CD14-positive monocyte (primary cell): ENCODE data around the gene STAT3. TPM values are rescaled to one million over a fixed set of nuclear protein-coding genes. Genes with fewer than 3 reads are reported as not detected.

ENCODE experiments used
- DNase-seq, 3 donors: peaks; one replicate each; pipeline ENCODE4 v3.0.0-alpha.2; 2011 to 2022
- H2AFZ ChIP-seq: 2 replicates; pipeline ENCODE4 v1.6.0; 2012; ENCODE audit warnings: mild to moderate bottlenecking, low read depth, low read length, inconsistent platforms; ENCODE audit not compliant: insufficient read depth, poor library complexity, severe bottlenecking
- H3K27ac ChIP-seq, 2 donors: 1 replicate in 1 of 2; 2 replicates in 1 of 2; pipeline ENCODE4 v1.5.1; 2012 to 2013; ENCODE audit warnings: low read length in 2 of 2, control low read depth in 1 of 2, inconsistent platforms in 1 of 2, low read depth in 1 of 2, mild to moderate bottlenecking in 1 of 2
- H3K27me3 ChIP-seq, 2 donors: one replicate each; pipeline versions ENCODE4 v1.6.0 to v1.6.1; 2011 to 2013; ENCODE audit warnings: low read length in 2 of 2; ENCODE audit not compliant: control insufficient read depth in 2 of 2, insufficient read depth in 2 of 2
- H3K36me3 ChIP-seq, 2 donors: replicated peaks in 1 of 2; 1 replicate in 1 of 2; 2 replicates in 1 of 2; pipeline versions ENCODE4 v1.5.1 to v1.6.1; 2012 to 2013; ENCODE audit warnings: low read length in 2 of 2, control low read depth in 1 of 2, inconsistent platforms in 1 of 2, mild to moderate bottlenecking in 1 of 2; ENCODE audit not compliant: insufficient read depth in 2 of 2, control insufficient read depth in 1 of 2
- H3K4me1 ChIP-seq, 2 donors: 1 replicate in 1 of 2; 2 replicates in 1 of 2; pipeline versions ENCODE4 v1.5.1 to v1.6.1; 2012 to 2013; ENCODE audit warnings: low read length in 2 of 2, control low read depth in 1 of 2, inconsistent platforms in 1 of 2, mild to moderate bottlenecking in 1 of 2, moderate library complexity in 1 of 2; ENCODE audit not compliant: insufficient read depth in 2 of 2, control insufficient read depth in 1 of 2
- H3K4me2 ChIP-seq: replicated peaks from 2 replicates; pipeline ENCODE3; 2012; ENCODE audit warnings: low read length, moderate library complexity, mild to moderate bottlenecking; ENCODE audit not compliant: poor library complexity, severe bottlenecking; ENCODE audit errors: extremely low read depth
- H3K4me3 ChIP-seq, 3 experiments: fragments of 200-600 bp in 1 of 3; sonication (generic) in 1 of 3; replicated peaks in 1 of 3; 1 replicate in 2 of 3; 2 replicates in 1 of 3; pipeline ENCODE4 v1.5.1; 2011 to 2013; ENCODE audit warnings: low read length in 3 of 3, mild to moderate bottlenecking in 3 of 3, control low read depth in 2 of 3, low read depth in 2 of 3, inconsistent platforms in 1 of 3, moderate library complexity in 1 of 3
- H3K79me2 ChIP-seq: 2 replicates; pipeline ENCODE4 v1.6.0; 2012; ENCODE audit warnings: mild to moderate bottlenecking, control low read depth, inconsistent platforms, low read length, moderate library complexity; ENCODE audit not compliant: insufficient read depth
- H3K9ac ChIP-seq: 2 replicates; pipeline ENCODE4 v1.6.0; 2017; ENCODE audit warnings: low read length, mild to moderate bottlenecking; ENCODE audit not compliant: insufficient read depth, poor library complexity, severe bottlenecking
- H3K9me3 ChIP-seq, 2 donors: replicated peaks in 1 of 2; 1 replicate in 1 of 2; 2 replicates in 1 of 2; pipeline versions ENCODE4 v1.5.1 to v1.6.1; 2012 to 2013; ENCODE audit warnings: low read length in 2 of 2, control low read depth in 1 of 2; ENCODE audit not compliant: control insufficient read depth in 1 of 2, insufficient read depth in 1 of 2
- H4K20me1 ChIP-seq: 2 replicates; pipeline ENCODE4 v1.6.0; 2012; ENCODE audit warnings: mild to moderate bottlenecking, low read length, control low read depth, moderate library complexity; ENCODE audit not compliant: insufficient read depth
- H3K27ac Mint-ChIP-seq, 7 donors: one replicate each; pipeline ENCODE4 v1.8.0; 2020; ENCODE audit warnings: mild to moderate bottlenecking in 7 of 7, mixed read lengths in 7 of 7, moderate library complexity in 6 of 7, inconsistent platforms in 2 of 7
- H3K27me3 Mint-ChIP-seq, 3 donors: one replicate each; pipeline ENCODE4 v1.8.0; 2021 to 2022; ENCODE audit warnings: low read depth in 3 of 3, mild to moderate bottlenecking in 3 of 3, mixed read lengths in 3 of 3, moderate library complexity in 3 of 3, inconsistent platforms in 1 of 3
- H3K36me3 Mint-ChIP-seq, 2 donors: one replicate each; pipeline ENCODE4 v1.8.0; 2020; ENCODE audit warnings: mixed read lengths in 2 of 2, inconsistent platforms in 1 of 2, mild to moderate bottlenecking in 1 of 2
- H3K4me1 Mint-ChIP-seq: one replicate; pipeline ENCODE4 v1.8.0; 2020; ENCODE audit warnings: mild to moderate bottlenecking, mixed read lengths
- H3K4me3 Mint-ChIP-seq, 2 donors: one replicate each; pipeline ENCODE4 v1.8.0; 2020; ENCODE audit warnings: mild to moderate bottlenecking in 2 of 2, mixed read lengths in 2 of 2, moderate library complexity in 1 of 2
- H3K9me3 Mint-ChIP-seq, 7 donors: one replicate each; pipeline ENCODE4 v1.8.0; 2020 to 2022; ENCODE audit warnings: mixed read lengths in 7 of 7, mild to moderate bottlenecking in 6 of 7, moderate library complexity in 6 of 7, inconsistent platforms in 2 of 7
- CTCF ChIP-seq: fragments of 200-600 bp; IDR thresholded peaks from one replicate; pipeline ENCODE4 v1.8.0; 2022; ENCODE audit warnings: antibody characterized with exemption, mild to moderate bottlenecking
- WGBS: methylation state at CpG from one replicate; pipeline ENCODE4 v1.1.5; 2013; ENCODE audit warnings: missing lambda C conversion rate; ENCODE audit not compliant: insufficient coverage; 5-methylcytosine and 5-hydroxymethylcytosine counted together
- intact Hi-C, 2 donors: fragments of 100-400 bp; cut with micrococcal nuclease; formaldehyde crosslinking; loops; one replicate each; pipeline versions ENCODE4 v1.15.0 to v1.15.1; 2023
- polyA plus RNA-seq, 3 donors: library from polyadenylated mRNA; depleted of rRNA in 1 of 3; unstranded in 2 of 3; stranded (reverse) in 1 of 3; fragments of 300-500 nt in 2 of 3; fragments of >200 nt in 1 of 3; fragmentation: Illumina TruSeq in 2 of 3; gene quantifications; 1 replicate in 2 of 3; 2 replicates in 1 of 3; pipeline ENCODE4 v1.2.3, GENCODE V29; 2012 to 2021

Gene STAT3
- polyA plus RNA-seq, 3 donors = 73.0 to 155 (median 110) TPM

- Histone ChIP-seq H3K4me2 (no peak overlapping the region), H3K36me3 (peaks cover 73 to 83% of the 10 kb centered on the region in 2 donors), H3K9me3 (no peaks in the 10 kb centered on the region), H4K20me1 (peaks cover 95% of the 10 kb centered on the region), H3K4me3 (no peak overlapping the region), H2AFZ (no peak overlapping the region), H3K79me2 (no peaks in the 10 kb centered on the region), H3K4me1 (peaks cover 30 to 39% of the 10 kb centered on the region in 2 donors), H3K27me3 (no peaks in the 10 kb centered on the region), H3K27ac (peak overlapping the region; percentile 31 to 64), H3K9ac (no peak overlapping the region)
- no peak for DNase-seq
- H3K27me3 Mint-ChIP-seq = peaks cover 1 to 4% (median 1%) of the 10 kb centered on the region in 3 donors
- H3K4me1 Mint-ChIP-seq = peaks cover 34% of the 10 kb centered on the region
- no peak overlapping the region for H3K4me3 Mint-ChIP-seq
- no peak for TF ChIP-seq CTCF
- H3K27ac Mint-ChIP-seq = peak overlapping the region in 6 of 7 donors; percentile 36 to 86 (median 64)
- 76% methylated on average over 8 of the region's 9 CpGs for WGBS
- peaks cover 0 to 3% (median 0%) of the 10 kb centered on the region in 7 donors for H3K9me3 Mint-ChIP-seq
- intact Hi-C loops = no loop called here
- peaks cover 71 to 87% of the 10 kb centered on the region in 2 donors for H3K36me3 Mint-ChIP-seq
Observed at GRCh38 chr17:42310787-42311215, 77.4 kb downstream of the STAT3 start.

GRCh38 chr17:42309986-42310786 is 78.1 kb downstream of the STAT3 start:
- 90% methylated on average over 11 of the region's 19 CpGs for WGBS
- peak overlapping the region in 5 of 7 donors; percentile 27 to 86 (median 46) for H3K27ac Mint-ChIP-seq
- Histone ChIP-seq H3K4me3 (no peak overlapping the region), H3K79me2 (no peaks in the 10 kb centered on the region), H4K20me1 (peaks cover 93% of the 10 kb centered on the region), H3K36me3 (peaks cover 71 to 82% of the 10 kb centered on the region in 2 donors), H3K27me3 (no peaks in the 10 kb centered on the region), H3K4me1 (peaks cover 24 to 34% of the 10 kb centered on the region in 2 donors), H3K9ac (no peak overlapping the region), H3K9me3 (no peaks in the 10 kb centered on the region), H3K27ac (peak overlapping the region in 1 of 2 donors; percentile 64), H2AFZ (no peak overlapping the region), H3K4me2 (no peak overlapping the region)
- TF ChIP-seq CTCF = no peak
- intact Hi-C loops = no loop called here
- H3K4me3 Mint-ChIP-seq = no peak overlapping the region
- DNase-seq = no peak
- H3K9me3 Mint-ChIP-seq = peaks cover 0 to 3% (median 0%) of the 10 kb centered on the region in 7 donors
- peaks cover 28% of the 10 kb centered on the region for H3K4me1 Mint-ChIP-seq
- H3K36me3 Mint-ChIP-seq = peaks cover 67 to 86% of the 10 kb centered on the region in 2 donors
- H3K27me3 Mint-ChIP-seq = peaks cover 1 to 4% (median 1%) of the 10 kb centered on the region in 3 donors
